ENCODE data around the gene RTN3.

DNA sequence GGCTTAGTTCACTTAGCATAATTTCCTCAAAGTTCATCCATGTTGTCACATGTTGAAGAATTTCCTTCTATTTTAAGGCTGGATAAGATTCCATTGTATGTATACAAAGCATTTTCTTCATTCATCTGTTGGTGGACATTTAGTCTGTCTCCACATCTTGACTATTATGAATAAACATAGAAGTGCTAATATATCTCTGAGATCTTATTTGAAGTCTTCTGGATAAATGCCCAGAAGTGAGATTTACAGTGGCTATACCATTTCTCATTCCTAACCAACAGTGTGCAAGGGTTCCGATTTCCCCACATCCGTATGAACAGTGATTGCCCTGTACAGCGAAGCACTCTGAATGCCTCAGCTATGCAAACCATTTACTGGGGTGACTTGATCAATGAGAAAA is 93.9 kb downstream of the RTN3 start:
- no peak for TF ChIP-seq EZH2 (IDR thresholded peaks at IDR 0.05; ENCODE audit: borderline replicate concordance, low read length)
- TF ChIP-seq, protein P1, sequence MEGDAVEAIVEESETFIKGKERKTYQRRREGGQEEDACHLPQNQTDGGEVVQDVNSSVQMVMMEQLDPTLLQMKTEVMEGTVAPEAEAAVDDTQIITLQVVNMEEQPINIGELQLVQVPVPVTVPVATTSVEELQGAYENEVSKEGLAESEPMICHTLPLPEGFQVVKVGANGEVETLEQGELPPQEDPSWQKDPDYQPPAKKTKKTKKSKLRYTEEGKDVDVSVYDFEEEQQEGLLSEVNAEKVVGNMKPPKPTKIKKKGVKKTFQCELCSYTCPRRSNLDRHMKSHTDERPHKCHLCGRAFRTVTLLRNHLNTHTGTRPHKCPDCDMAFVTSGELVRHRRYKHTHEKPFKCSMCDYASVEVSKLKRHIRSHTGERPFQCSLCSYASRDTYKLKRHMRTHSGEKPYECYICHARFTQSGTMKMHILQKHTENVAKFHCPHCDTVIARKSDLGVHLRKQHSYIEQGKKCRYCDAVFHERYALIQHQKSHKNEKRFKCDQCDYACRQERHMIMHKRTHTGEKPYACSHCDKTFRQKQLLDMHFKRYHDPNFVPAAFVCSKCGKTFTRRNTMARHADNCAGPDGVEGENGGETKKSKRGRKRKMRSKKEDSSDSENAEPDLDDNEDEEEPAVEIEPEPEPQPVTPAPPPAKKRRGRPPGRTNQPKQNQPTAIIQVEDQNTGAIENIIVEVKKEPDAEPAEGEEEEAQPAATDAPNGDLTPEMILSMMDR (IDR thresholded peaks at IDR 0.05; ENCODE audit: low read length), result no peak
